Measurements from ENCODE around the gene MPHOSPH9. TPM values are rescaled to one million over a fixed set of nuclear protein-coding genes. Genes with fewer than 3 reads are reported as not detected.

MPHOSPH9 gene
- total RNA-seq, 1 experiment from 2014 or later = 72.3 TPM

DNA sequence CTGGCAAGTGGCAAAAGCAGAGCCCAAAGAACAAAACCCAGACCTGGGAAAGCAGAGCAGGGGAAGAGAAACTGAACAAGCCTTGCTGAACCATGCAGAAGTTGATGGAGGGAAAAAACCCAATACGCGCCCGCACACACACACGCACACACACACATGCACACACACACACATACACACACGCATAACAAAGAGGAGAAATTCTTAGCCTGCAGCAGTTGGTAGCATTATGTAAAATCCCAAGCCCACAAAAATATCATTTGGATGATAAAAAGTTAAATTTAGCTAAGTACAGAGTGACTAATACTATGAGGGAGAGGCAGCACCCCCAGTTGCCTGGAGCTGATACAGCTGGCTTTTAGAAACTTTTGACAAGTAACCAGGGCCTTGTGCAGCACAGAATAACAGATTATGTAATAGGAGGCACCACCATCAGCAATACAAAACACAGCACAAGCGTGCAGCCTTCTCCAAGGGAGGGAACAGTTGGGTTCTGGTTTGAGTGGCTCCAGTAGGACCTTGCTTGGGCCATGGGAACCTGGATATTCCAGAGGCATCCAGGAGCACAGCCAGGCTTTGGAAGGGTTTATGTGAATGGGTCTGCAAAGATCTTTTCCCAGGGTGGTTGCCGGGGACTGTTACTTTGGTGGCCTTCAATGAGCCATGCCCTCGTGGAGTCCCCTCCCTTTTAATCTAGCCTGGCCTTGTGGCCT is 117.4 kb downstream of the MPHOSPH9 start:
- Histone ChIP-seq H3K27me3 (ENCODE audit: control insufficient read depth, insufficient read depth, low read length) (no peaks in the 10 kb centered on the region), H3K4me3 (ENCODE audit: low read depth in 2 of 2, low read length in 2 of 2) (no peak overlapping the region), H3K36me3 (ENCODE audit: control insufficient read depth, insufficient read depth, low read length) (no peaks in the 10 kb centered on the region), H3K27ac (ENCODE audit: low read length) (no peak overlapping the region), H3K9me3 (ENCODE audit: control insufficient read depth, insufficient read depth, low read depth, low read length) (no peaks in the 10 kb centered on the region), H3K4me1 (ENCODE audit: control insufficient read depth, insufficient read depth, low read length) (peaks cover 1% of the 10 kb centered on the region)
- ATAC-seq (no peak), DNase-seq (ENCODE audit: low read depth, low spot score) (no peak)
- BruUV-seq (replicated peaks) = no TSS peak
- intact Hi-C loops (cut with micrococcal nuclease; ENCODE audit: unreplicated experiment) (no loop called here), in situ Hi-C loops (cut with HindIII; ENCODE audit: low pct_unique_long_range_greater_than_20kb, low sequenced_read_pairs) (no loop called here)
- CTCF ChIA-PET = no interaction called here
- no peak for TF ChIP-seq TCF7L2 (IDR thresholded peaks at IDR 0.05; ENCODE audit: low read depth, low read length)
- TF ChIP-seq, protein P1, sequence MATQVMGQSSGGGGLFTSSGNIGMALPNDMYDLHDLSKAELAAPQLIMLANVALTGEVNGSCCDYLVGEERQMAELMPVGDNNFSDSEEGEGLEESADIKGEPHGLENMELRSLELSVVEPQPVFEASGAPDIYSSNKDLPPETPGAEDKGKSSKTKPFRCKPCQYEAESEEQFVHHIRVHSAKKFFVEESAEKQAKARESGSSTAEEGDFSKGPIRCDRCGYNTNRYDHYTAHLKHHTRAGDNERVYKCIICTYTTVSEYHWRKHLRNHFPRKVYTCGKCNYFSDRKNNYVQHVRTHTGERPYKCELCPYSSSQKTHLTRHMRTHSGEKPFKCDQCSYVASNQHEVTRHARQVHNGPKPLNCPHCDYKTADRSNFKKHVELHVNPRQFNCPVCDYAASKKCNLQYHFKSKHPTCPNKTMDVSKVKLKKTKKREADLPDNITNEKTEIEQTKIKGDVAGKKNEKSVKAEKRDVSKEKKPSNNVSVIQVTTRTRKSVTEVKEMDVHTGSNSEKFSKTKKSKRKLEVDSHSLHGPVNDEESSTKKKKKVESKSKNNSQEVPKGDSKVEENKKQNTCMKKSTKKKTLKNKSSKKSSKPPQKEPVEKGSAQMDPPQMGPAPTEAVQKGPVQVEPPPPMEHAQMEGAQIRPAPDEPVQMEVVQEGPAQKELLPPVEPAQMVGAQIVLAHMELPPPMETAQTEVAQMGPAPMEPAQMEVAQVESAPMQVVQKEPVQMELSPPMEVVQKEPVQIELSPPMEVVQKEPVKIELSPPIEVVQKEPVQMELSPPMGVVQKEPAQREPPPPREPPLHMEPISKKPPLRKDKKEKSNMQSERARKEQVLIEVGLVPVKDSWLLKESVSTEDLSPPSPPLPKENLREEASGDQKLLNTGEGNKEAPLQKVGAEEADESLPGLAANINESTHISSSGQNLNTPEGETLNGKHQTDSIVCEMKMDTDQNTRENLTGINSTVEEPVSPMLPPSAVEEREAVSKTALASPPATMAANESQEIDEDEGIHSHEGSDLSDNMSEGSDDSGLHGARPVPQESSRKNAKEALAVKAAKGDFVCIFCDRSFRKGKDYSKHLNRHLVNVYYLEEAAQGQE (IDR thresholded peaks at IDR 0.05; ENCODE audit: insufficient read depth in 1 of 2, low read depth in 2 of 2, low read length in 1 of 2) = no peak
- TF ChIP-seq CTCF (IDR thresholded peaks at IDR 0.05) = no peak
- TF ChIP-seq POLR2AphosphoS5 (IDR thresholded peaks at IDR 0.05; ENCODE audit: low read depth, low read length) = no peak
- TF ChIP-seq SIN3A (IDR thresholded peaks at IDR 0.05; ENCODE audit: borderline replicate concordance, insufficient read depth, low read depth, low read length) = no peak
- POLR2A ChIA-PET = interaction anchor here (0.7 kb wide), 1 partner anchor 355 kb away, joined by 12 read pairs; no protein-coding TSS in a partner anchor

GRCh38 chr12:123114304-123115083 is 118.4 kb downstream of the MPHOSPH9 start:
- in situ Hi-C loops (cut with HindIII; ENCODE audit: low pct_unique_long_range_greater_than_20kb, low sequenced_read_pairs) = no loop called here
- H3K27me3 ChIP-seq (ENCODE audit: control insufficient read depth, insufficient read depth, low read length) = no peaks in the 10 kb centered on the region
- no peaks in the 10 kb centered on the region for H3K9me3 ChIP-seq (ENCODE audit: control insufficient read depth, insufficient read depth, low read depth, low read length)
- no TSS peak for BruUV-seq (replicated peaks)
- ATAC-seq (no peak), DNase-seq (ENCODE audit: low read depth, low spot score) (no peak)
- H3K36me3 ChIP-seq (ENCODE audit: control insufficient read depth, insufficient read depth, low read length) = no peaks in the 10 kb centered on the region
- POLR2A ChIA-PET = interaction anchor here (0.5 kb wide), 1 partner anchor 338 kb away, joined by 7 read pairs; no protein-coding TSS in a partner anchor
- intact Hi-C loops (cut with micrococcal nuclease; ENCODE audit: unreplicated experiment) = no loop called here
- H3K4me1 ChIP-seq (ENCODE audit: control insufficient read depth, insufficient read depth, low read length) = no peaks in the 10 kb centered on the region; the same call in none of the 2 replicates
- no peak overlapping the region for H3K4me3 ChIP-seq (ENCODE audit: low read depth in 2 of 2, low read length in 2 of 2)
- TF ChIP-seq POLR2AphosphoS5 (IDR thresholded peaks at IDR 0.05; ENCODE audit: low read depth, low read length) (no peak), SIN3A (IDR thresholded peaks at IDR 0.05; ENCODE audit: borderline replicate concordance, insufficient read depth, low read depth, low read length) (no peak), TCF7L2 (IDR thresholded peaks at IDR 0.05; ENCODE audit: low read depth, low read length) (no peak), CTCF (IDR thresholded peaks at IDR 0.05) (no peak)
- TF ChIP-seq, protein P1 (IDR thresholded peaks at IDR 0.05; ENCODE audit: insufficient read depth in 1 of 2, low read depth in 2 of 2, low read length in 1 of 2) = no peak
- H3K27ac ChIP-seq (ENCODE audit: low read length) = no peak overlapping the region
- CTCF ChIA-PET = interaction anchor here (0.6 kb wide), 1 partner anchor 697 kb away, joined by 3 read pairs; no protein-coding TSS in a partner anchor
